Calu3 (cell line): ENCODE results near the gene MRPL53. TPM values are rescaled to one million over a fixed set of nuclear protein-coding genes. Genes with fewer than 3 reads are reported as not detected.

Experiments
- BruUV-seq: library from RNA; stranded (reverse); fragments of 400-500 nt; replicated peaks from 2 replicates; lab custom pipeline; 2021; lab: Mats Ljungman, UMichigan
- CTCF ChIA-PET: fragments of 300-600 bp; sonication (Branson Sonifier 250); formaldehyde crosslinking; loops from one replicate; lab custom pipeline; 2022; ENCODE audit warnings: antibody characterized with exemption; lab: Charles Lee
- DNase-seq: peaks from one replicate; pipeline ENCODE4 v3.0.0; 2022
- H3K27ac Mint-ChIP-seq: one replicate; pipeline ENCODE4 v1.8.0; 2022; ENCODE audit warnings: mixed read lengths; ENCODE audit not compliant: unreplicated experiment
- H3K27me3 Mint-ChIP-seq: one replicate; pipeline ENCODE4 v1.8.0; 2022; ENCODE audit warnings: mixed read lengths; ENCODE audit not compliant: unreplicated experiment
- H3K36me3 Mint-ChIP-seq: one replicate; pipeline ENCODE4 v1.8.0; 2022; ENCODE audit warnings: mild to moderate bottlenecking, moderate library complexity, mixed read lengths; ENCODE audit not compliant: insufficient read depth, unreplicated experiment
- H3K4me1 Mint-ChIP-seq: one replicate; pipeline ENCODE4 v1.8.0; 2022; ENCODE audit warnings: mild to moderate bottlenecking, low read depth, mixed read lengths; ENCODE audit not compliant: unreplicated experiment
- H3K4me3 Mint-ChIP-seq: one replicate; pipeline ENCODE4 v1.8.0; 2022; ENCODE audit warnings: mild to moderate bottlenecking, low read depth, moderate library complexity, mixed read lengths; ENCODE audit not compliant: unreplicated experiment
- H3K9me3 Mint-ChIP-seq: one replicate; pipeline ENCODE4 v1.8.0; 2022; ENCODE audit warnings: low read depth, mixed read lengths; ENCODE audit not compliant: unreplicated experiment
- intact Hi-C: fragments of 100-400 bp; cut with micrococcal nuclease; formaldehyde crosslinking; loops from one replicate; pipeline ENCODE4 v1.10.0; 2022; ENCODE audit not compliant: unreplicated experiment
- total RNA-seq: library from RNA; stranded (reverse); gene quantifications from 2 replicates; pipeline ENCODE4 v1.2.3, GENCODE V29; 2022
- TF ChIP-seq, protein P1 (sequence below): fragments of 200-600 bp; IDR thresholded peaks from one replicate; pipeline ENCODE4 v1.8.0; 2022; ENCODE audit warnings: antibody characterized with exemption; ENCODE audit not compliant: unreplicated experiment

The MRPL53 gene
- total RNA-seq, 1 experiment from 2014 or later: 83.7 TPM

DNA sequence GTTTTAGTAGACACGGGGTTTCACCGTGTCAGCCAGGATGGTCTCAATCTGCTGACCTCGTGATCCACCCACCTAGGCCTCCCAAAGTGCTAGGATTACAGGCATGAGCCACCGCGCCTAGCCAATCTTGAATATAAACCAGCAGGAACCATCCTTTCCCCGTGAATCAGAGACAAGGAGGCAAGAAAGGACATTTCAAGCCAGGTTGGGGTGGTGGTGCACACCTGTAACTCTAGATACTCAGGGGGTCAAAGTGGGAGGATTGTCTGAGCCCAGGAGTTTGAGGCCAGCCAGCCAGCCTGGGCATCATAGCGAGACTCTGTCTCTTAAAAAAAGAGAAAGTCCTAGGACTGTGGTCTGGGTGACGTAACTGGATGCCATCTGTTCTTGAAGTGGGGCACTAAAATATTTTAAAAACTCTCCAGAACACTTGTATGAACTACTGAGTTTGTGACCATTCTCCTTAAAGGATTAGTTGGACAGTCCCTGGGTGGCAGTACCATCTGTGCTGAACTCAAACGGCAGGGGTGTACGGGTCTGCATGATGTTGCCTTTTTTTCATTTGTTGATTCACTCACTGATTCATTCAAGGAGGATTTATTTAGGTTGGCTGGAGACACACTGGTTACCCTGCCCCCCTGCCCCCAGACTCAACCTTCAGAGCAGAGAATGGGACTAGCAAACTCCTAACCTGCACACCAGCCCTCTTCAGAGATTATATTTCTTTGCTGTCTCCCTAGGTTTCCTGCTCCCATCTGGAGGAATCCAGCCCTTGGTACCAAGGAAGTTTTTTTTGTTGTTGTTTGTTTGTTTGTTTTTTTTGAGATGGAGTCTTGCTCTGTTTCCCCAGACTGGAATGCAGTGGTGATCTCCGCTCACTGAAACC, 38.9 kb upstream of the MRPL53 start:
- H3K27ac Mint-ChIP-seq: no peak overlapping the region
- no peak for DNase-seq
- H3K4me3 Mint-ChIP-seq: no peak overlapping the region
- H3K36me3 Mint-ChIP-seq: peaks cover 29% of the 10 kb centered on the region
- peaks cover 9% of the 10 kb centered on the region for H3K4me1 Mint-ChIP-seq
- CTCF ChIA-PET: interaction anchor here (0.6 kb wide), 1 partner anchor 910 kb away, joined by 5 read pairs; no protein-coding TSS in a partner anchor
- H3K27me3 Mint-ChIP-seq: peaks cover 70% of the 10 kb centered on the region
- TF ChIP-seq, protein P1, sequence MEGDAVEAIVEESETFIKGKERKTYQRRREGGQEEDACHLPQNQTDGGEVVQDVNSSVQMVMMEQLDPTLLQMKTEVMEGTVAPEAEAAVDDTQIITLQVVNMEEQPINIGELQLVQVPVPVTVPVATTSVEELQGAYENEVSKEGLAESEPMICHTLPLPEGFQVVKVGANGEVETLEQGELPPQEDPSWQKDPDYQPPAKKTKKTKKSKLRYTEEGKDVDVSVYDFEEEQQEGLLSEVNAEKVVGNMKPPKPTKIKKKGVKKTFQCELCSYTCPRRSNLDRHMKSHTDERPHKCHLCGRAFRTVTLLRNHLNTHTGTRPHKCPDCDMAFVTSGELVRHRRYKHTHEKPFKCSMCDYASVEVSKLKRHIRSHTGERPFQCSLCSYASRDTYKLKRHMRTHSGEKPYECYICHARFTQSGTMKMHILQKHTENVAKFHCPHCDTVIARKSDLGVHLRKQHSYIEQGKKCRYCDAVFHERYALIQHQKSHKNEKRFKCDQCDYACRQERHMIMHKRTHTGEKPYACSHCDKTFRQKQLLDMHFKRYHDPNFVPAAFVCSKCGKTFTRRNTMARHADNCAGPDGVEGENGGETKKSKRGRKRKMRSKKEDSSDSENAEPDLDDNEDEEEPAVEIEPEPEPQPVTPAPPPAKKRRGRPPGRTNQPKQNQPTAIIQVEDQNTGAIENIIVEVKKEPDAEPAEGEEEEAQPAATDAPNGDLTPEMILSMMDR: no peak
- no TSS peak for BruUV-seq
- H3K9me3 Mint-ChIP-seq: no peaks in the 10 kb centered on the region
- intact Hi-C loops: no loop called here

DNA sequence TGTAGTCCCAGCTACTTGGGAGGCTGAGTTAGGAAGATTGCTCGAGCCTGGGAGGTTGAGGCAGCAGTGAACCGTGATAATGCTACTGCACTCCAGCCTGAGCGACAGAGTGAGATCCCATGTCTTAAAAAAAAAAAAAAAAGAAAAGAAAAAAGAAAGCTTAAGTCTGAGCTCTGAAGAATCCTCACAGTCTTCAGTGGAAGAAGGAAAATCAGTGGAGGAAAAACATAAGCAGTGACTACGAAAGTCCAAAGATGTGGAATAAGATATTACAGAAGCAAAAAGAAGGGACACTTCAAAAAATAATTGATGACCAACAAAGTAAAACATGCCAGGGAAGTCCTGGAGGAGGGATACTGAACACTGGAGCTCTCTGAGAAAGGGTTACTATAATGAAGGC, 37.8 kb upstream of the MRPL53 start:
- no TSS peak for BruUV-seq
- intact Hi-C loops: no loop called here
- CTCF ChIA-PET: no interaction called here
- H3K27me3 Mint-ChIP-seq: peaks cover 63% of the 10 kb centered on the region
- DNase-seq: no peak
- peaks cover 26% of the 10 kb centered on the region for H3K36me3 Mint-ChIP-seq
- no peaks in the 10 kb centered on the region for H3K9me3 Mint-ChIP-seq
- H3K4me3 Mint-ChIP-seq: no peak overlapping the region
- TF ChIP-seq, protein P1: no peak
- H3K4me1 Mint-ChIP-seq: peaks cover 13% of the 10 kb centered on the region
- peak overlapping the region; percentile 9 for H3K27ac Mint-ChIP-seq

DNA sequence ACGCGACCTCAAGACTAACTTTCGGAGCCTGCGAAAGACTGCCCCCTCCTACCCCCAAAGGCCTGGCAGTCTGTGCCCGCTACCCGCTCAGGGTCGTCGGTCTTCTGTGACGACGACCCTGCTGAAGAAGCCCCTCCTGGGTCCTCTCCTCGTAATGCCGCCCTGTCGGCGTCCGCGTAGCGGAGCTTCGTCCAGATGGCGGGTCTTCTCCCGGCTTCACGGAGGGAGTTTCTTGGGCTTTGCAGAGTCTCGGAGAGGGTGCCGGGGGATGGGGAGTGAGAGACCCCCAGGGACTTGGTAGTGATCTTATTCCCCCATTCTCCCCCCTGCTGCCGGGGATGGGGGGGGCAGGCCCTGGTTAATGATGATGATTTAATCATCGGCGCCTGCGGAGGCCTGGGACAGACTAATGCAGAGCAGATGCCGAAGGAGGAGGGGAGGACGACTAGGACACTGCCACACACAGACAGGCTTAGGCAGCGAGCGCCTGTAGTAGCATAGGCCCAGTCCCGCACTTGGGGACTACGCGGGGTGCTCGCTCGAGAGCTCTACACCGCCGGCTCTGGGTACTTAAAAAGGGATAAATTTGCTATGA, 35.5 kb upstream of the MRPL53 start:
- Mint-ChIP-seq H3K27me3 (peaks cover 45% of the 10 kb centered on the region), H3K36me3 (peaks cover 43% of the 10 kb centered on the region)
- no TSS peak for BruUV-seq

More for the DNA sequence above, 35.5 kb upstream of the MRPL53 start:
- DNase-seq: peak; percentile 41
- no peaks in the 10 kb centered on the region for H3K9me3 Mint-ChIP-seq
- H3K27ac Mint-ChIP-seq: peak overlapping the region; percentile 100
- peaks cover 26% of the 10 kb centered on the region for H3K4me1 Mint-ChIP-seq
- TF ChIP-seq, protein P1: no peak
- intact Hi-C loops: loop anchor here (2.0 kb wide), 1 partner anchor 21 kb away; the partner anchor contains the start of genes AUP1 and HTRA2
- H3K4me3 Mint-ChIP-seq: peak overlapping the region; percentile 97
- CTCF ChIA-PET: interaction anchor here (0.7 to 1.7 kb wide), 2 partner anchors 25 to 28 kb away, joined by 5 to 6 read pairs; partner anchors contain the start of genes CCDC142 and TTC31
